C1 segment of cervical spinal cord (tissue), 14 donors: ENCODE data around the gene RECK.

Experiments used
- DNase-seq, 14 donors: peaks; one replicate each; lab custom pipeline; 2025; lab: John Stamatoyannopoulos, UW

Gene RECK

DNA sequence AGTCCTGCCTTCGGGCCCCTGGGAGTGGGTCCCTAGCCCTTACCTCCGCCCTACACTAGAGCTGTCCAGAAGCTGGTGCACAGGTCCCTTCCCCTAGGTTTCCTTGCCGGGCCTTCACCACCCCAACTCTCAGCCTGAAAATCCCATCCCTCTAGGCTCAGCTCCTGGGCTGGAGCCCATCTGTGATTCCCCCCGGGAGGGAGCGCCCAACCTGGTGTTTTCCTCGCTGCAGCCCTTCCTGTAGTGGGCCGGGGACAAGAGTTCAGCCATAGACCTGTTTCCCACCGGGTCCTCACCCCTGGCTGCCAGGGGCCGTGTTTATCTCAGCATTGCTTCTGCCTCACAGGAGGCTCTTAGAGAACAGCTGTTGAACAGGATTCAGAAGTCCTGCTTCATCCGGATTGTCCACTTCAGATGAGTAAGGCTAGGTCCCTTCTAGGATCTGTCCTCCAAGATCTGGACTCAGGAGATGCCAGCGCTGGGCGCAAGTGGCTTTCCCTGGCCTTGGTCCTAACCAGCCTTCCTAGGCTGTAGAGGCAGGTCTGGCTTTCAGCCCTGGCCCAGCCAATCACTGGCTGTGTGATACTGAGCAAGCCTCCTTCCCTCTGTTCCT, 100.8 kb downstream of the RECK start:
- DNase-seq: peak in 7 of 14 donors; percentile 23 to 65 (median 42)

DNA sequence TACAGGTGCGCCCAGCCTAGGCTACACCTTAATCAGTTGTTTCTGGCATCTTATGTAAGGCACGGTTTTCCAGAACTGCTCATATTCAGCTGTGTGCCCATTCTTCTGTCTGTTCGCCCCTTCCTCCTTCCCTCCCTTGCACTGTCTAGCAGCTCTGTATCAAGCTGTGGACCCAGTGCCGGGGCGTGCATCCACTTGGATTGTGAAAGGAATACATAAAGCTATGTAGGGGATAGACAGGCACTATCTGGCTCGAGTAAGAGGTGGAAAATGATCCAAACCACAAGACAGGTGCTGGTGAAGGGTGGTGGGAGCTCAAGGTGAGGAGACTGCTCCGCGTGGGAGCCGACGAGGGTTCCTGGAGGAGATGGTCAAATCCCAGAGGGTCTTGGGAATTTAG, 101.8 kb downstream of the RECK start:
- no peak for DNase-seq

DNA sequence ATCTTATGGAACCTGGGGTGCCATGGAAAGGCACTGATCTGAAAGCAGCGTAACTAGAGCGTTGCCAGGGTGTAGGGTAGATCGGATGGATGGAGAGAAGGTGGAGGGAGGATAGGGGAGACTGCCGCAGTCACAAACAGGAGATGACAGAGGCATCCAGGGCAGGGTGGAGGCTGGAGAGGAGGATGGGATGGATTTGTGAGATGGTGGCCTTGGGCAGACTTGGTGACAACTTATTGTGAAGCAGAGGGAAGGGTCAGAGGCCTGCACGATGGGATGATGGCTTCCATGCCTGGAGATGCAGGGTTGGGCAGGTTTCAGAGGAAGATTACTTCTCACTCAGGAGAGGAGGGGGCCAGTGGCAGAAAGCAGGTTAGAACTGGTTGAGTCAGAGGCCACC, 102.2 kb downstream of the RECK start:
- no peak for DNase-seq

DNA sequence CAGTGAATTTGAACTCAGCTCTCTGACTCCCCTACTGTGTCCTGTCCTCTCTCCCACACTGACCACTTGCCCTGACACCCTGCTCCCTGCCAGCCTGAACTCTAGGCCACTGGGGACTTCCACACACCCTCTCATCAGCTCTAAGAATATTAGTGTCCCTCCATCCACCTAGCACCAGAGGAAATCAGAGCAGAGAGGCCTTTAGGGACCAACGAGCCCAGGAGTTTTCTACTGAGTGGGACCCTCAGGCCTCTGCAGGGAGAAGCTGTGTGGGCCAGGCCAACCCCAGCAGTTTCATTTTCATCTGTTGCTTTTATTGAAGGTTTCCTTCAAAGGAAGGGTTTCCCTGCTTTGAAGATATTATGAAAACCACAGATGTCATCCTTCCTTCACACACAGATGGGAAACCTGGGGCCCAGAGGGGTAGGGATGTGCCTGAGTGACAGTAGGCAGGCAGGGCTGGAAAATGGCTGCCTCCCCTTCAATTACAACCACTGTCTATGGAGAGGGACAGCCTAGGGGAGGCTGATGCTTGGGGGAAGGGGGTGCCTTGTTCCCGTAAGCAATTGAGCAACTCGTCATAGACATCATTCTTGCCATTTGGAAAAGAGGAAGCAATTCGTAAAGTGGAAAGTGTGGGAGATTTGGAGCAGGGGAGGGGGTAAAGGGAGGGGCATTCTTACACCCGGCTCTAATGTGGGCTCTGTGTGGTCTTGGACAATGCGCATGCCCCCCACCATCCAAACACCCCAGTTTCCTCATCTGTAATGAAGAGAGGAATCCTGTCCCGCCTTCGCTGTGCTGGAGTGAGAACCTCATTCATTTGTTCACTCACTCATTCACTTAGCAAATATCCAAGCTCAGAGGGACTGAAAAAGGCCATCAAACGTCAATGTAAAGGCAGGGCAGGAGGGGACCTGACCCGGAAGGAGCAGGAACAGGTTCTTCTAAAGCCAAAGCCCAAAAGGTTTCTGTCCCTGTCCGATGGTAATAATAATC, 103.7 kb downstream of the RECK start:
- DNase-seq: no peak

DNA sequence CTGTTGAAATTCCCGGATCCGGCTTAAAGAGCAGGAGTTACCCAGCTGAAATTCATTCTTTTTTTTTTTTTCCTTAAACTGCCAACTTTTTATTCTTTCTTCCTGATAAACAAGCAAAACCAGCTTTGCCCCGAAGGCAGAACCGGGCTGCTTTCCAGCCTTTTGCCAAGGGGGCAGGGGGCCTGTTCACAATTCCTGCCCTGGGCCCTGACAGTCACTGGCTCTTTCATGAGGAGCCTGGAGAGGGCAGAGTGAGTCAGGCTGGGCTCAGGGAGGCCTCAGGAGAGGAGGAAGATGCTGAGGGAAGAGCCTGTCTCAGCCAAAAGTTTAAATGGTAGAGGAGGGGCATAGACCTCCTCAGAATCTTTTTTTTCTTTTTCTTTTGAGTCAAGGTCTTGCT, 104.6 kb downstream of the RECK start:
- DNase-seq: peak in 4 of 14 donors; percentile 18 to 49 (median 35)

DNA sequence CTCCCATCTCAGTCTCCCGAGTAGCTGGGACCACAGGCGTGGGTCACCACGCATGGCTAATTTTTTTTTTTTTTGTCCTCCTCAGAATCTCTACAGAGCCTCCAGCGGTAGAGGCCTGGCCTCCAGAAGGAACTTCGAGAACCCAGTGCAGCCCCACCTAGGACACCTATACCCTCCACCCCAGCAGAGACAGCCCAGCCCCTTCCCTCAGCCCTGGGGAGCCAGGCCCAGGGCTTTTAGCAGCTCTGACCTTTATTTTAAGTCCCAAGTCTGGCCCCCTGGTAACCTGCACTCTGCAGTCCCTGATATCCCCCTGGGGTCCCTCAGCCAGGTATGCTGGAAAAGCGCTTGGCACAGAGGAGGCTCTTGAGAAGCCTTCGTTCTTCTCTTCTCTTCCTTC, 105.0 kb downstream of the RECK start:
- DNase-seq: no peak

DNA sequence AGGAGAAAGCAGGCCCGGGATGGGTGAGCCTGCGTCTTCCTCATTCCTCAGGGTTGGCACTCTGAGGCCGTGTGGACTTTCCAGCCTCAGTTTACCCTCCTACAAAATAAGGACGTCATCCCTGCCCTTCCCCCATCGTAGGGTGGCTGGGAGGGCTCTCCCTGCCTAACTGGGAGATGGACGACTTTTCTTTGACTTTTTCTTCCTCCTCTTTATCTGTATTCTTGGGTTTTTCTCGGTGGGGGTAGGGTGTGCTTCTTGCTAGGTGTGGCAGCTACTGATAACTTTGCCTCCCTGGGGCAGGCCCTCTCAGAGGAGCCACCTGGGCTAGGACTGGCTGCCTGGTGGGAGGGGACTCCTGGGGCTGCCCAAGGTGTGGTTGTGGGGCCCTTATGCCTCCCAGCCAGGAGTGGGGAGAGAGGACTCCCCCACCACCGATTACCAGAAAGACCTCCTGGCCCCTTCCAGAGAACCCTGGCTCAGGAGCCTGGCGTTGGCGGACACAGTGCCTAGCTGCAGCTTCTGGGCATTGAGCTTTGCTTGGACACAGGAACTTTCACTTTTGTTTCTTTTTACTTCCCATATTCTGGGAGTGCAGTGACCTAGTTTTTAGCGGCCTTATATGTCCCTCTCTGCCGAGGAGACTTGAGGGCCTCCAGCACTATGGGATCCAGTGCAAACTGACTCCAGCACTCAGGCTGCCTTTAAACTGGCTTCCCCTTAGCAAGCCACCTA, 106.0 kb downstream of the RECK start:
- peak in 8 of 14 donors; percentile 14 to 73 (median 33) for DNase-seq

DNA sequence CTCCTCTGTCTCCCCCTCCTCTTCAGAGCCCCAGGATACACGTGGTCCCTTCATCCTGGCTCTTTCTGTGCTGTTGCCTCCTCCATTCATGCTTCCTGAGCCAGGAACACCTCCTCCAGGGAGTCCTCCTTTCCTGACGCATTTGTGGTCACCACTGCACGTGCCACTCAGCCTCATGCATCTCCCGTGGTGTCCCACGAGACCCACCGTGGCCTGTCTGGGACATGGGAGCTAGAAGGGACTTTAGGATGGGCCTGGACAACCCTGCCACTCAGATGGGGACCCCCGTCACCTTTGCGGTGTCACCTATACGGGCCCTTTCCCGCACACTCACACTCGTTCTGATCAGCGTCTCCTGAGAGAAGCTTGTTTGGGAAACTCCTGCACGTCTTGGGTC, 106.5 kb downstream of the RECK start:
- DNase-seq: no peak

DNA sequence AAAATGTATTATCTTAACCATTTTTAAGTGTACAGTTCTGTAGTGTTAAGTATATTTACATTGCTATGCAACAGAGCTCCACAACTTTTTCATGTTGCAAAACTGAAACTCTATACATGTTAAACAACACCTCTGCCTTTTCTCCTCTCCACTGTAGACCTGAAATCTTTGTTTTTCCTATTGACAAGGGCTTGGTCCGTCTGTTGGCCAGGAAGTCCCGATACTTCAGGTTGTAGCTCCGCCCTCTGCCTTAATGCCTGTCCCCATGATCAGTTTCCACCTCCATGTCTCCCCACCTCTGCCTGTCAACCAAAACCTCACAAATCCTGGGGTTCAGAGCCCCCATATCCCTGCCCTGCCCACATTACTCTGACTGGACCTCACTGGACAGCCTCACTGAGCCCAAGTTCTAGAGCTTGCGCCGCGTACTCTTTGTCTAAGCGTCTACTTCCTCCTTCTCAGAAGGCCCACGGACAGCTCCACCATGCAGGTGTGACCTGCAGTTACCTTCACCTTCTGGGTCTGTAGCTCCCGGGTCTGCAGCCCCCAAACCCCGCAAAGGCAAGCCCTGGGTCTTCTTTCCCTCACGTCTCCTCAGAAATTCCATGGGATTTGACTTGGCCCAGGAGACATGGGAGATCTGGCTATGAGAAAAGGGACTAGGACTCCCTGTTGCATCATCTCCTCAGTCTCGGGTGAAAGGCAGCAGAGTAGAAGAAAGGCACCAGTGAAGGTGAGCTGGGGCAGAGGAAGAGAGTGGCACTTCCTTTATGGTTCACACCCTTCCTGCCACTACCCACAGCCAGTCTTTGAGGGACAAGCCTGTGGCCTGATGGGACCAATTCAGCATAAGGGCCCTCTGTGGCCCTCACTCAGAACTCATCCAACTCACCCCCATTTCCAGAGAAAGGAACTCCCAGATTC, 107.9 kb downstream of the RECK start:
- DNase-seq: no peak

DNA sequence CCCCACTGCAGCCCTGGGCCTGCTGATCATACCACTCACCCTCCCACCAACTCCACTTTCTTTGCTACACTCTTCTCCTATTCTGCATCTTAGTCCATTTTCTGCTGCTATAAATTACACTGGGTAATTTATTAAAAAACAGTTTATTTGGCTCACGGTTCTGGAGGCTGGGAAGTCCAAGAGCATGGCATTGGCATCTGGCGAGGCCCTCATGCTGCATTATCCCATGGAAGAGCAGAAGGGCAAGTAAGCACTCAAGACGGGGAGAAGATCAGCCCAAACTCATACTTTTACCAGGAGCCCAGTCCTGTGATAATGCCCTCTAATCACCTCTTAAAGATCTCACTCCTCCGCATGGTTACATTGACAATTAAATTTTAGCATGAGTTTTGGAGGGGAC, 109.3 kb downstream of the RECK start:
- DNase-seq: no peak

DNA sequence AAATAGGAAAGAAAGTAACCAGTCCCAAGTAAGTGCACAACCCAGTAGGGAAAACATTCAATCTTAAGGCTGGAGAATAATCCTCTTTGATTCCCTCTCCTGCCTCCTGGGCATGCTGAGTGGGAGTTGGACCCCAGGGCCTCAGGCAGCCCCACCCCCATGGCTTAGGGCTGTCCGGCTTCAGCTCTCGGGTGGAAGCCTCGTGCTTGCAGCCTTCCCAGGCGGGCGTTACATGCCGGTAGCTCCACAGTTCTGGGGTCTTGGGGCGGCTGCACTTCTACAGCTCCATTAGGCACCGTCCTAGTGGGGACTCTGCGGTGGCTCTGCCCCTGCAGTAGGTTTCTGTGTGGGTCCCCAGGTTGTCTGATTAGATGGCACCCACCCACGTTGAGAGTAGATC, 109.9 kb downstream of the RECK start:
- no peak for DNase-seq

DNA sequence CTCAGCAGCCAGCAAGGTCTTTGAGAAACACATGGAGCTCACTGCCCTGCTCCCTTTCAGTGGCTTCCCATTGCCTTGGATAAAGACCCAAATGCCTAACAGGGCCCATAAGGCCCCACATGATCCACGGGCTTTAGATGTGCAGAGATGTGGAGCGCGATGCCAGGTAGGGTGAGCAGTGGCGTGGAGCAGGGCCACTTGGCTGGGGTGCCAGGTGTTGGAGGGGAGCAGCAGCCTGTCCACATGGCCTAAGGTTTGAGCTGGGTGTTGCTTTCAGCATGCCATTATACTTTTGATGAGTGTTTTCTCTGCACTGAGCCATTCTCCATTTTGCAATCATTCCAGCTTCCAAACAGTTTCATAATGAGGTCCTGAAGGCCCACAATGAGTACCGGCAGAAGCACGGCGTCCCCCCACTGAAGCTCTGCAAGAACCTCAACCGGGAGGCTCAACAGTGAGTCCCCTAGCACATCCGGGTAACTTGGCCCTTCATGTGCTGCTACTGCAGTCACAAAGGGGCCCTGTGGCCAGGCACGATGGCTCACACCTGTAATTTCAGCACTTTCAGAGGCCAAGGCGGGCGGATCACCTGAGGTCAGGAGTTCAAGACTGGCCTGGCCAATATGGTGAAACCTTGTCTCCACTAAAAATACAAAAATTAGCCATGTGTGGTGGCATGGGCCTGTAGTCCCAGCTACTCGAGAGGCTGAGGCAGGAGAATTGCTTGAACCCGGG, 110.9 kb downstream of the RECK start:
- DNase-seq: no peak

DNA sequence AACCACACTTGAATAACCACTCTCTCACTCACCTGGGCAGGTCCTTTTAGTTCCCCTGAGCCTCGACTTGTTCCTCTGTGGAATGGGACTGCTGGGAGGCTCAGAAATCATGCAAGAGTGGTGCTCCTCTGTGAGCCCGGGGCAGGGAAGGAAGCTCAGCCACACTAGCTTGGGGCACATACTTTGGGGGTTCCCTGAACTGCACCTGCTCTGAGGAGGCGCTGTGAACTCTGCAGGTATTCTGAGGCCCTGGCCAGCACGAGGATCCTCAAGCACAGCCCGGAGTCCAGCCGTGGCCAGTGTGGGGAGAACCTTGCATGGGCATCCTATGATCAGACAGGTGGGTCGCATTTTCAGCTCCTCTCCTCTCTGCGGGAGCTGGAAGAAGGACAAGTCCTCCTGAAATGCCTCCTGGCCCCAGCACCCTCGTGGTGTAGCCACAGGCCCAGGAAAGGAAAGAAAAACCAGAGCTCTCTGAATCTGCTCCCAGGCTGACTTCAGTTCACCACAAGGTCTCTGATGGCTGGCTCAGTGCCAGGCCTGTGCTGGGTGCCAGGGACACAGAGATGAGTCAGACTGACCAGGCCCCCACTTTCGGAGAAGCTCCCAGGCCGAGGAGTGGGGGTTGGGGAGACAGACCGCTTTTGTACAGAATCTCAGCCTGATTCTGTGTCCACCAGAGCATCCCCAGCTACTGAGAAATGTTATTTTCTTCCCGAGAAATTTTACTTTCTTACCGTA, 111.8 kb downstream of the RECK start:
- DNase-seq: peak; percentile 46 to 99 (median 90)

DNA sequence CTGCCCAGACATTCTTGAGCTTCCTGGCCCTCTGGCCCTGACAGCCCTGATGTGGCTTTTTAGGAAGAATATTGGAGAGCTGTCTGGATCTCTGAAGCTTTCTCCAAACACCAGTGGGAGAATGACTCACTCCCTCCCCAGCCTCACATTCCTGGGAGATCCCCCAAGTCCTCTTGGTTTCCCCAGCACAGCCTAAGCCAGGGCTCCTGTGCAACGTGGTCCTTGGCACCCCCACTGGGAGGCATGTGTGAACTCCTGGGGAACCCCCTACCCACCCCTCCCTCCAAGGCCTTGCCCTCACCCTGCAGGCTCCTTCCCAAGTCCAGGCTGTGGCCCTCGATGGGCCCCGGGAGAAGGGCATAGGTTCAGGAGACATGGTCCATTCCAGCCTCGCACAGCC, 112.5 kb downstream of the RECK start:
- DNase-seq: peak in 4 of 14 donors; percentile 32 to 71 (median 34)

DNA sequence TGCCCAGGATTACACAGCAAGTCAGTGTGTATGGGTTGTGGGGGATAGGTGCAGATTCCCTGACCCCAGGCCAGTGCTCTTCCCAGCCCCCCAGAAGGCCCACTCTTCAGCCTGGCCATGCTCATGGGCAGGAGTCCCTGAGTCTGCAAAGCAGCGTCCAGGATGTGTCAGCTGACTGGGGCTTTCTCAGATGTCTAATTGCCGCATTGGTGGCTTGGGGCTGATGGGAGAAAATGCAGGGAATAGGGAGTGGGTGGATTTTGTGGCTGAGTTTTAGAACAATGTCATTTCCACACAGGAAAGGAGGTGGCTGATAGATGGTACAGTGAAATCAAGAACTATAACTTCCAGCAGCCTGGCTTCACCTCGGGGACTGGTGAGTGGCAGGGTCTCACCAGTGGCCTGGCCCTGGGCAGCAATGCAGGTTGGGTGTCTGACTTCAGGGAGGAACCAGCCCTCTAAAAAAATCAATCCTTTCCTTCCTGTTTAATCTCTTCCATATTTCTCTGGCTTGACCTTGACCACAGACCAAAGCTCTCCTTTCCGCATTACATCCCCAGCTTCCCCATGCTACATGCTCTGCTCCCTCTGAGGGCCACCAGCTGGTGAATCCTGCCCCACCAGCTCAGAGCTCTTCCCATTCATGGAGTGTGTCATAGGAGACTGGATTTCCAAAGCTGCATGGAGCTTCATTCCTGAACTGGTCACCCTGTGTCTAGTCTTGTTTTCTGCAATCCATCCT, 114.0 kb downstream of the RECK start:
- no peak for DNase-seq

DNA sequence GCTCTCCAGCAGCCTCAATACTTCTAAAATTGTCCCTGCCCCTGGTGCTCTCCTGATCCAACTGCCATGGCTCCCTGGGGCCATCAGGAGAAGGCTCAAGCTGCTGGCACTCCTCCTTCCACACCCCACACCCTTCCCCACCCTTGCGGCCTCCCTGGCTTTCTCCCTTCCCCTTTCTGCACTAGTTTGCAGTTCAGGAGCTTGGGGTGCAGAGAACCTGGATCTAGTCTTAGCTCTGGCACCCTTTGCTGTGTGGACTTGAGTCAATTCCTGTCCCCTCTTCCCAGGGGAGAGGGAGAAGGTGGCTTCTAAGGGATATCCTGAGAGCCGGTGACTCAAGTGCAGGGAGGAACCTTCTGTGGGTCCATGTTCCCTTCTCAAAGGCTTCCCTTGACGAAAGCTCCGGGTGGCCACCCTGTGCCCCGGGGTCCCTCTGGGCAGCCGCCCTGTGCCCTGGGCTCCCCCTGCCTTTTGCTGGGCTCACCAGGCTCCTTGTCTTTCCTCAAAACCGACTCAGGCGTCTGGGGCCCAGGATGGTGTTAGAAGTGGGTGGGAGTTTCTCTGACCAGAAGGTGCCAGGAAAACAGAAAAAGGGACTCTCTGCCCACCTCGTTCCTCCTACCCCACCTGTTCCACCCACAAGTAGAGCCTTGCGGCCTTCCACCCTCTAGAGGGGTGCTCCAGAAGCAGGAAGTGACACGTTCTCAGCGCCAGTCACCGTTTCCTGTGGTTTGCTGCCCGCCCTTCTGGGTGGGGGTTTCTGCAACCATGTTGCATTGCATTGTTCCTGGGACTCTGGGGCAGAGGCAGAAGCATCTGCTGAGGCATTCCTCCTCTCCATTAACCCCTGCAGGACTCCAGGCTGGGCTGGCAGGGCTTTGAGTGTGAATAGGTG, 114.8 kb downstream of the RECK start:
- peak in 6 of 14 donors; percentile 17 to 55 (median 22) for DNase-seq

DNA sequence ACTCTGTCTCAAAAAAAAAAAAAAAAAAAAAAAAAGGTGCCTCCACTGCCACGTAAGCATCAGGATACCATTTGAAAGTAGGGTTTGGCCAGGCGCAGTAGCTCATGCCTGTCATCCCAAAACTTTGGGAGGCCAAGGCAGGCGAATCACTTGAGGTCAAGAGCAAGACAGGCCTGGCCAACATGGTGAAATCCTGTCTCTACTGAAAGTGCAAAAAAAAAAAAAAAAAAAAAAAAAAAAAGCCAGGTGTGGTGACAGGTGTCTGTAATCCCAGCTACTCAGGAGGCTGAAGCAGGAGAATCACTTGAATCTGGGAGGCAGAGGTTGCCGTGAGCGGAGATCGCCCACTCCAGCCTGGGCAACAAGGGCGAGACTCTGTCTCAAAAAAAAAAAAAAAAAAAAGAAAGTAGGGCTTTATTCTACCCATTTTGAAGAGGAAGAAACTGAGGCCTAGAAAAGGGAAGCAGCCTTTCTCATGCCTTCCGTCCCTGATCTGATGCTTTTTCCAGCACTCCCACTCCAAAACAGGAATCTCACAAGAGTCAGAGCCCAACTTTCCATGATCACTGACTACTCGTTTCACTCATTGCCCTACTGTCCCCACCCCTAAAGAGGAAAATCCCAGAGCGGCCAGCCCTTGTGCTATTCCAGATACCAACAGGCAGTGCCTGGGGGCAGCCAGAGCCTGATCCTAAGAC, 116.2 kb downstream of the RECK start:
- DNase-seq: no peak
